SIG-M5 (cell line): ENCODE measurements around the gene ANKRD13A.

Source experiments
- DNase-seq: peaks from one replicate; lab custom pipeline; 2025; lab: John Stamatoyannopoulos, UW

ANKRD13A gene

GRCh38 chr12:109998904-109999648 lies at the start of gene ANKRD13A:
ANKRD13A (plus strand) TSS chr12:109999430; CDS start chr12:109999689, 259 bp downstream.
- DNase-seq: peak; percentile 46

GRCh38 chr12:109950625-109951024 lies 48.6 kb upstream of the ANKRD13A start:
- no peak for DNase-seq

DNA sequence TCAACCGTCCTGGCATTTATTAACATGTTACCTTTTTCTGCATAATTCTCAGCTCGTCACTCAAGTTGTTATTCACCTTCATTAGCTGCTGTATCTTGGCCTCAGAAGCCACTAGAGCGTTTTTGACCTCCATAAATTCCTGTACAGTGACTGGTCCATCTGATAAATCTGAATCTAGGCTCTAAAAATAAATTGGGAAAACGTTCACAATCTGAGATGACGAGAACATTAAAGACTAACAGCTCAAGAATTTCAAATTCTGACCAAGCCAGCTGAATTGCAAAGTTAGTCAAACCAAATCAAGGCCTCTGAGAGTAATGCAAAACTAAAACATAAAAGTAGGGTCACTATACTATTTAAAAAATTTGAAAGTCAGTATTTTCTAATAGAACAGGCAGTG lies 48.1 kb upstream of the ANKRD13A start:
- DNase-seq: no peak

DNA sequence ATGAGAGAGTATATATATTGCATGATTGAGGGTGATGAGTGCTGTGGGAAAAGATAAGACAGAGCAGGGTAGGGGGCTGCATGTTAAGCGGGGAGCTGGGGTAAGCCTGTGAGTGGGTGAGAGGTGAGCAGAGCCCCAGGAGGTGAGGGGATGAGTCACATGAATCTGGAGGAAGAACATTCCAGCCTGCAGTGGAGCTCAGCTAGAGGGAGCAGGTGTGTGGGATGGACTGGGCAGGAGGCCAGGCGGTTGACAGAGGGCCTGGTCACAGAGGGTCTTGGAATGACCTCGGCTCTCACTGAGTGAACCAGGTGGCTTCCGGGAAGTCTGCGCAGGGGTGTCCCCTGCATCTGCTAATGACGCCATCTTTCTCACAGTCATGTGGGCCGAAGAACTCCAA lies 47.5 kb upstream of the ANKRD13A start:
- no peak for DNase-seq

GRCh38 chr12:109952160-109952858 lies 46.9 kb upstream of the ANKRD13A start:
- no peak for DNase-seq

DNA sequence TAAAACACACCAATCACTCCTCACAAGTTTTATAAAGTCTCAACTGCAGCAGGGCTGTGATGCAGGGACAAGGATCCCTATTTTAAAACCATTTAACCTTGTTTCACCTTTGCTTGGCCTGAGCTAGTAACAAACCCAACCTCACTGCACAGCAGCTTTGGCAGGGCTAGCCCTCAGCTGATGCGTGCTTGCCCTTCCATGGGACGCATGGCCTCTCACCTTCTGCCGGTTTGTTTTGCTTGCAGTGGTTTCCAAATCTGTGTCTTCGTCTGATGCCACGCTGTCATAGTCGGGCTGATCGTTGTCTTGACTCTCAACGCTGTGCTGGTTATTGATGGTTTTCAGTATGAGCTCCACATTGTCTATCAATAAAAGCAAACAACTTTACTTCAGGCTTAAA lies 46.4 kb upstream of the ANKRD13A start:
- DNase-seq: no peak

GRCh38 chr12:109953656-109954055 lies 45.6 kb upstream of the ANKRD13A start:
- no peak for DNase-seq

DNA sequence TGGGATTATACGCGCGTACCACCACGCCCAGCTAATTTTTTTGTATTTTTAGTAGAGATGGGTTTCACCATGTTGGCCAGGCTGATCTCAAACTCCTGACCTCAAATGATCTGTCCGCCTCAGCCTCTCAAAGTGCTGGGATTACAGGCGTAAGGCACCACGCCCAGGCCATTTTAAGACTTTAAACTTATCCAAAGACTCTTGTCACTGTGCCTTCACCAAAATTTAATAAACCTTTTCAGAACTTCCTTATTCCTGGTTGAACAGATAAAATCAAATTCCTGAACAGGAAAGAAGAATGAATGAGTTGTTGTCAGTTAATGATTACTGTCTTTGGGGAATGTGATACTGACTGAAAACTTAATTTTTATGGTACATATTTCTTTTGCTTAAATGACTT lies 40.9 kb upstream of the ANKRD13A start:
- no peak for DNase-seq

- no peak for DNase-seq
These were observed 39.7 kb upstream of the ANKRD13A start for GRCh38 chr12:109959411-109960093.

GRCh38 chr12:109961201-109961600 lies 38.0 kb upstream of the ANKRD13A start:
- no peak for DNase-seq

- no peak for DNase-seq
These were observed 37.6 kb upstream of the ANKRD13A start for GRCh38 chr12:109961612-109962011.

GRCh38 chr12:109962398-109962797 lies 36.8 kb upstream of the ANKRD13A start:
- DNase-seq: no peak

DNA sequence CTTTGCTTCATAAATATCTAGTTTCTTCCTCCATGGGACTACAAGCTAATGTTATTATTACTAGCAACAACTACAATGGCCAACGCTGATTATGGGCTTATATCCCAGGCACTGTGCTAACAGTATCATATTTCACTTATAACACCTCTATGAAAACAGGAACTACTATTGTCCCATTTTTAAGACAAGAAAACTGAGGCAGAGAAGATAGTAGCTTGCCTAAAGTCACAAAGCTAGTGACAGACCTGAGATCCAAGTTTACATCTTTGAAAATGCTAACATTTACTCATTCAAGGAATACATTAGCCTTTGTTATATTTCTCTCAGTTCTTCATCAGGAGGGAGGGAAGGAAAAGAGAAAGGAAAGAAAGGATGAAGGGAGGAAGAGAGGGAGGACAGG lies 35.9 kb upstream of the ANKRD13A start:
- no peak for DNase-seq

DNA sequence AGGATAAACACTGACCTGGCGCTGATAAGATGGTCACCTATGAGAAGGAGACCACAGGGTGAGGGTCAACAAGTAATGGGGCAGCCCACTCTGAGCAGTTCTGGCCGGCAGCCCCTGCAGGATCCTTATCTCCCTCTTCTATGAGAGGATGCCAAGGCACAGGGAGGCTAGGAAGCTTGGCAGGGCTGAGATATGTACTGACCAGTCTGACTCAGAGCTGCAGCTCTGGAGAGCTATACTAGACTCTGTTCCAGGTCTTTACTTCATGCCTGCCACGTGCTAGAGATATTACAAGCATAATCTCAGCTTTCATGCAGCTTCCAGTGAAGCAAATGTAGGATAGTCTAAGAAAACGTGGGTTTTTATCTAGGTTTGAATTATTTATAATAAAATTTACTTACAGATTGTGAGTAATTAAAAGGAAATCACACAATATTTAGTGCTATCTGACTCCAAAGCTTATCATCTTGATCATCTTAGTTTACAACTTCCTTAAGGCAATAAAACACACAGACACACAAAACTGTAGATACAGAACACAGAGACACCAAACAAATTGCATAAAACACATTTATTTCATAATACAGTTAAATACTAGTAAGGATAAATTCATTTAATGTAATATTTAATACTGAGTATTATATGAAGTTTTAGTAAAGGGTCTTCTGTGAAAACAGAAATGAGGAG lies 35.3 kb upstream of the ANKRD13A start:
- no peak for DNase-seq

DNA sequence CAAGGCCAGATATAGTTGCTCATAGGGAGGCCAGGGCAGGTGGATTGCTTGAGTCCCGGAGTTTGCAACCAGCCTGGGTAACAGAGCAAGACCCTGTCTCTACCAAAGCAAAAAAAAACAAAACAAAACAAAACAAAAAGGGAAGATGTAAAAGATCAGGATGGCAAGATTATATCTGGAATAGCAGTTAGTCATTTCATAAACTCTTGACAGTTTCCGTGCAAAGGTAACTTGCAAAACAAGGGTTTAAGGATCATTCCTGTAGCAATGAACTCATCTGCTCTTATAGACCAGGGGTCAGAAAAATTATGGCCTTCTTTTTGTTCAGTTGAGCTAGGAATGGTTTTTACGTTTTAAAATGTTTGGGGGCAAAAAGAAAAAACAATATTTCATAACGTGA lies 32.7 kb upstream of the ANKRD13A start:
- no peak for DNase-seq

GRCh38 chr12:109967383-109968031 lies 31.7 kb upstream of the ANKRD13A start:
- DNase-seq: no peak

- DNase-seq: no peak
These were observed 31.2 kb upstream of the ANKRD13A start for GRCh38 chr12:109968032-109968420.

DNA sequence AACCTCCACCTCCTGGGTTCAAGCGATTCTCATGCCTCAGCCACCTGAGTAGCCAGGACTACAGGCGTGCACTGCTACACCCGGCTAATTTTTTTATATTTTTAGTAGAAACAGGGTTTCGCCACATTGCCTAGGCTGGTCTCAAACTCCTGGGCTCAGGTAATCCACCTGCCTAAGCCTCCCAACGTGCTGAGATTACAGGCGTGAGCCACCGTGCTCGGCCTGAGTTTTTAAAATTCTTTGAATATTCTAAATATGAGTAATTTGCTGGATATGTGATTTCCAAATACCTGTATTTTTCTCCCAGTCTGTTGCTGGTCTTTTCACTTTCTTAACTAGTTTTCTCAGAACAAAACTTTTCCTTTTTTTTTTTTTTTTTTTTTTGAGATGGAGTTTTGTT lies 30.4 kb upstream of the ANKRD13A start:
- no peak for DNase-seq

DNA sequence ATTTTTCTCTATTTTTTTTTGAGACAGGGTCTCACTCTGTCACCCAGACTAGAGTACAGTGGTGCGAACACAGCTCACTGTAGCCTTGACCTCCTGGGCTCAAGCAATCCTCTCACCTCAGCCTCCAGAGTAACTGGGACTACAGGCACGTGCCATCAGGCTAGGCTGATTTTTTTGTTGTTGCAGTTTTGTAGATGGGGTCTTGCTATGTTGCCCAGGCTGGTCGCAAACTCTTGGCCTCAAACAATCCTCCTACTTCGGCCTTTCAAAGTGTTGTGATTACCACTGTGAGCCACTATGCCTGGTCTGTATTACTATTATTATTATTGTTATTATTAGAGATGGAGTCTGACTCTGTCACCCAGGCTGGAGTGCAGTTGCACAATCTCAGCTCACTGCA lies 26.4 kb upstream of the ANKRD13A start:
- no peak for DNase-seq

DNA sequence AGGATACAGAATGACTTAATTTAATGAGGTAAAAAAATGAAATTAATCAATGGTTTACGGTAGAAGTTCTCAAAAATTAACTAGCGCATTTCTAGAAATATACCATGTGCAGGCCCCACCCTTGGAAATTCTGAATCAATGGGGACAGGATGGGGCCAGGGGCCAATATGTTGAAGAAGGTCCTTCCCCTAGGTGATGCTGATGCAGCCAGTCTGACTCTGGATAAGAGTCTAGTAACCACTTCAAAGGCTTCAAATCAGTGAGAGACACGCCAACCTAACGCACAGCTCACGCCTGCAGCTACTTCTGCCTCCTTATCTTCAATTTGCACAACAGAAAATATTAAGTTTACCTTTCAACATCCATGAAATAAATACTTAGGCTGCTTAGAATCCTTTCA lies 17.9 kb upstream of the ANKRD13A start:
- no peak for DNase-seq

- no peak for DNase-seq
These were observed 17.0 kb upstream of the ANKRD13A start for GRCh38 chr12:109982210-109982609.
